NCI-H82 (cell line): ENCODE results near the gene EEF1AKMT4.

Experiments
- DNase-seq: peaks from one replicate; lab custom pipeline; 2025; lab: John Stamatoyannopoulos, UW

Gene EEF1AKMT4

DNA sequence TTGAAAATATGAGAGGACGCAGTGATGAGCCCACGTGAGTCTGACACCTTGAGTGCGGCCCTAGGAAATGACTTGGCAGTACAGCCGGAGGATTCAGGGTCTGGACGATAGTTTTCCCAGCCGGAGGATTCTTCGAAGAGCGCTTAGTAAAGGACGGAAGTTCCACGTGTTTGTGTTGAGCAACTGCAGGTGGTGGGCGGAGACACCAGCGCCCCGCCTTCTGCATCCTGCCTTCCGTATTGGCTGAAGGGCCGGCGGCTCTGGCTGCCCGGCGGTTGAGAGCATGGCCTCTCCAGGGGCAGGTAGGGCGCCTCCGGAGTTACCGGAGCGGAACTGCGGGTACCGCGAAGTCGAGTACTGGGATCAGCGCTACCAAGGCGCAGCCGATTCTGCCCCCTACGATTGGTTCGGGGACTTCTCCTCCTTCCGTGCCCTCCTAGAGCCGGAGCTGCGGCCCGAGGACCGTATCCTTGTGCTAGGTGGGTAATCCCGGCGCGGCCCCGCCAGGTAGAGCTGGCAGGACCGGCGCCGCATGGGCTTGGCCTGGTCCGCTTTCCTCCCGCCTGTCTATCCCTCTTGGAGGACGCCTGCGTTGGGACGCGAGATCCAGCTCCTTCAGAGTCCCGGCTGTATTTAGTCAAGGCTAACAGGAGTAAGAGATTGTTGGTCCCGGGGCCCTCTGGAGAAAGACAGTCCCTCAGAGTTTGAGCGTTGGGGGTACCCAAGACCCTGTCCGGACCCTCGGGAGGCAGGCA lies at the start of gene EEF1AKMT4:
Gene EEF1AKMT4, plus strand, starts transcription at position 261 of the 755 bp plus-strand sequence. Its CDS starts 23 bp downstream, at position 284.
- DNase-seq: peak; percentile 100

GRCh38 chr3:184200825-184201224 lies 48.6 kb upstream of the EEF1AKMT4 start:
- DNase-seq: no peak

DNA sequence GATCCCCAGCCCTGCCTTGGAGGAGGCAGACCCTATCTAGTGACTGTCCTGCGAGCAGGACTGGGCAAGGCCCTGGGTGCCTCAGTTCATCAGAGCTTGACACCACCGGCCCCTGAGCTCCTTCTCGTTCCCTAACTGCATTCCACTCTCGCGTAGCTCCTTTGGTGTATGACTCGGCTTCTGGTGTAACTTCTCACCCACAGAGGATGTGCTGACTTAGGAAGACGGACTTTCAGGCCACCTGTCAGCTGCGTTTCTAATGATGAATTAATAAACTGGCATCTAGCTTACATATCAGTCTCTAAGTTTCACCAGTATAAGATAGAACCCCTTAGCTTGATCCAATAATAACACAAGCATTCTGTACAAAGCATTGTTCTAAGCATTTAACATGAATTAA lies 45.9 kb upstream of the EEF1AKMT4 start:
- no peak for DNase-seq

- DNase-seq: no peak
These were observed 40.1 kb upstream of the EEF1AKMT4 start for GRCh38 chr3:184209146-184209923.

DNA sequence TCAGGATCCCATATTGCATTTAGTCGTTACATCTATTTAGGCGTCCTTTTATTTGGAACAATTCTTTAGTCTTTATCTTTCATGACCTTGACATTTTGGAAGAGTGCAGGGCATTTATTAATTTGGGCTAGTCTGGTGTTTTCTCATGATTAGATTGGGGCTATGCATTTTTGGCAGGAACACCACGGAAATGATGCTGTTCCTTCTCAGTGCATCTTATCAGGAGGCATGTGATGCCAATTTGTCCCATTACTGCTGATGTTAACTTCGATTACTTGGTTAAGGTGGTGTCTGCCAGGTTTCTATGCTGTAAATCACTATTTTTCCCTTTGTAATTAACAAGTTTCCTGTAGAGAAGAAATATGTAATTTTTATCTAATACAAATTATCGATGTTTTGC lies 38.2 kb upstream of the EEF1AKMT4 start:
- no peak for DNase-seq

DNA sequence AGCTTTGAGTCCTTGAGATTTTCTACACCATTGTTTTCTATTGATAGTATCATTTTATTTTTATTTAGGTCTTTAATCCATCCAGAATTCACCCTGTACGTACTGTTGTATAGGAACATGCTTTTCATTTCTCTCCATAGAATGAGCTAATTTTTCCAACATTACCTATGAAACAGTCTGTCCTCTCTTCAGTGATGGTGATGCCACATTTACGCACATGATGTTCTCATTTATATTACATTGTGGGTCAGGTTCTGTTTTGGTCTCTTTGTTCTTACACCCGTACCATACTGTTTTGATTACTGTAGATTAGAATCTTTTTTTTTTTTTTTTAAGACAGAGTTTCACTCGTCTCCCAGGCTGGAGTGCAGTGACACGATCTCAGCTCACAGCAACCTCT lies 37.8 kb upstream of the EEF1AKMT4 start:
- no peak for DNase-seq

- DNase-seq: peak; percentile 88
These were observed 30.7 kb upstream of the EEF1AKMT4 start for GRCh38 chr3:184218814-184219213.

GRCh38 chr3:184222521-184222920 lies 27.0 kb upstream of the EEF1AKMT4 start:
- DNase-seq: no peak

DNA sequence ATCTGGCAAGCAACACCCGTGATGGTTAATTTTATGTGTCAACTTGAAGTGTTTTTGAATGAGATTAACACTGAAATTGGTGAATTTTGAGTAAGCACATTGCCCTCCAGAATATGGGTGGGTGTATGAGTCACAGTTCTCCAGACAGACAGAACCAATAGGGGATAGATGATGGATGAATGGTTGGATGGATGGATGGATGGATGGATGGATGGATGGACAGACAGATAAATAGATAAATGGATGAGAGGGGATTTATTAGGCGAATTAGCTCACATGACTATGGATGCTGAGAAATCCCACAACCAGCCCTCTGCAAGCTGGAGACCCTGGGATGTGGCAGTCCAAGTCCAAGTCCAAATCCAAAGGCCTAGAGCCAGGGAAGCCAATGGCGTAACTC lies 25.5 kb upstream of the EEF1AKMT4 start:
- no peak for DNase-seq

- DNase-seq: peak; percentile 84
These were observed 22.0 kb upstream of the EEF1AKMT4 start for GRCh38 chr3:184227481-184227935.

GRCh38 chr3:184228376-184229137 lies 20.9 kb upstream of the EEF1AKMT4 start:
- DNase-seq: peak; percentile 28

- DNase-seq: peak; percentile 92
These were observed 19.9 kb upstream of the EEF1AKMT4 start, which contains the start of gene VWA5B2 for GRCh38 chr3:184229394-184230080. TSS of gene VWA5B2 (plus strand) at chr3:184229585. CDS start at chr3:184230529, 944 bp downstream.

DNA sequence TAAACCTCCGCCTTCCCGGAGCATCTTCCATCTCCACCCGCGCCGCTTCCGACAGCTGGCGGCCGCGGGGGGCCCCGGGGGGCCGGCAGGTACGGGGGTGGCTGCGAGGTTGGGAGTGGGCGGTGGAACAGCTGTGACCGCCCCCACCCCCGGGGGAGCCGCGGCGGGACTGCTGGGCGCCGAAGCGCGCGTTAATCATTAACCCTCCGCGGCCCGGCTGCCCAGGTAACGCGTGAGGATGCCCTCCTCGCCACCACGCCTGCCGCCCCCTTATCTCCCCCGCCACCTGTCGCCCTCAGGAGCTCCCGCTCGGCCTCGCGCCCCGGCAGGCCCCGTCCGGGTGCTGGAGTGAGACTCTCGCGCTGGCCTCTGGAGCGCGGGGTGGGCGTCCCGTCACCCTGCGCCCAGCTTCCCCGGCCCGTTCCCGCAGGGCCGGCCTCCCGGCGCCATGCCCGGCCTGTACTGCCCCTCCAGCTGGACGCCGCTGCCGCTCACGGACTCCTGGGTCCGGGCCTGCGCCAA lies 19.3 kb upstream of the EEF1AKMT4 start:
- DNase-seq: peak; percentile 53

DNA sequence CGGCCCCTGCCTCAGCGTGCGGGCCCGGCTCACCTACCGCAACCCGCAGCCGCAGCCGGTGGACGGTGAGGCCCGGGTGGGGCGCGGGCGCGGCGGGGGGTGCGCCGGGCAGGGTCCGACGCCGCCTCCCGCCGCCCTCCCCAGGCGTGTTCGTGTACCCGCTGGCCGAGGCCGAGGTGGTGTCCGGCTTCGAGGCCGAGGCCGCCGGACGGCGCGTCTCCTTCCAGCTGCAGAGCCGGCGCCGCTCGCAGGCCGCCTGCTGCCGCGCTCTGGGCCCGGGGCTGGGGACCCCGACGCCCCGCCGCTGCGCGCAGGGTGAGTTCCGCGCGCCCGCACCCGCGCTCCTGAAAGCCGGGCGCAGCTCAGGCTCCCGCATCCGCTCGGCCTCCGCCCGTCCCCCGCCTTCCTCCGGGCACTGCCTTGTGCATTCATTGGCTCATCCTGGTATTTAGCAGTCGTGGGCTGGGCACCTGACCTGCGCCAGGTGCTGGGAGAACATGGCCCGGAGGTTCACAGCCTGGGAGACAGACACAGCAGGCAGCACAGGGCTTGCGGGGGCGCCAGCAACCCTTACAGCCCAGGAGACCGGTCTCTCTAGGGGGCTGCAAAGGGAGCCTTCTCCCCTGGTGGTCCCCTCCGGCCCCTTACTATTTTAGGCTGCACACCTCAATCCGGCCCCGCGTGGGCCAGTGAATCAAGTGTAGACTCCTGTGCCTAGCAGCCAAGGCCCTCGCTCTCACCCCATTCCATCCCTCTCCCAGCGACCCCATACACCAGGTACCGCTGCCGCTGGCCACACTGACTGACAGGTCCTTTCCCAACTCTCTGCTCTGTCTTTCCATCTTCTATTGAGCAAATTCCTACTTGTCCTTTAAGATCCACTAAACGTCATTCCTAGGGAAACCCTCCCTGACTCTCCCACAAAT lies 18.6 kb upstream of the EEF1AKMT4 start:
- no peak for DNase-seq

DNA sequence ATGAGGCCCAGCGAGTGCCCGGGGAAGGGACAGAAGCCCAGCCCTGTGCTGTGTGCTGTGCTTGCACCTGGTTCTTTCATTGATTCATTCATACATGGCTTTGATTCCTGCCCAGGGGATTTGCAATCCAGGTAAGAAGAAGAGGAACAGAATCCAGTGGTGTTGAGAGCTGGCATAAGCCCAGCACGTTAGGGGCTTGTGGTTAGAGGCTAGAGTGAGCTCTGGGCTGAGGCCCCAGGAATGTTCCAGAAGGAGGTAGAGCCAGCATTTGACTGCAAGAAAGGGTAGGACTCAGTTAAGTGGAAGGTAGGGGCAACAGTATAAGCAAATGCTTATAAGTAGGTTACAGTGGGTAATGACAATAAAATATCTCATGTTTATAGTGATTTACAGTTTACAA lies 17.8 kb upstream of the EEF1AKMT4 start:
- no peak for DNase-seq

- no peak for DNase-seq
These were observed 16.2 kb upstream of the EEF1AKMT4 start for GRCh38 chr3:184233127-184233843.

- no peak for DNase-seq
These were observed 15.2 kb upstream of the EEF1AKMT4 start for GRCh38 chr3:184234224-184234623.

DNA sequence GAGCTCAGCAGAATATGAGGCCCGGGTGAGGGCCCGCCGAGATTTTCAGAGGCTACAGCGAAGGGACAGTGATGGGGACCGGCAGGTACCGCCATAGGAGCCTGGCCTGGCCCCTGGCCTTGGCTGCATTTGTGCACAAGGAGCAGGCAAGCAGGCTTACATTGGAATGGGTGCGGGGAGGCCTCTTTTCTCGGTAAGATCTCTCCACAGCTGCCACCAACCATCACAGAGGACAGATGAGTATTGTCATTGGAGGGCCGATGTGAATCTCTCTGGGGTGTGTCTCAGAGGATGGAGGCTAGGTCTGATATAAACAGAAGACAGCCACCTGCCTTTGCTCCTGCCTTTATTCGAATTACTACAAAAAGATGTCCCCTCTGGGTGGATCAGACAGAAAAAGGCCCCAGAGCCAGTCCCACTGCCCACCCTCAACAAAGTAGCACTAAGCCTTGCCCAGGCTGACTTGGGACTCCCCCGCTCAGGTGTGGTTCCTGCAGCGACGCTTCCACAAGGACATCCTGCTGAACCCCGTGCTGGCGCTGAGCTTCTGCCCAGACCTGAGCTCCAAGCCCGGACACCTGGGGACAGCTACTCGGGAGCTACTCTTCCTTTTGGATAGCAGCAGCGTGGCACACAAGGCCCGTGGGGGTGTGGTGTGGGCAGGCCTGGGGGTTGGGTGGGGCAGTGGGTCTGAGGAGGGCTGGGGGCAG lies 14.6 kb upstream of the EEF1AKMT4 start:
- no peak for DNase-seq
